SW 1271 (cell line): Measurements from ENCODE around the gene NUAK1.

Source experiments
- DNase-seq, 2 experiments: peaks; one replicate each; lab custom pipeline; 2025; lab: John Stamatoyannopoulos, UW

Gene NUAK1

GRCh38 chr12:106130474-106131113 lies 8.2 kb downstream of the NUAK1 start:
- no peak for DNase-seq

GRCh38 chr12:106128585-106129328 lies 10.0 kb downstream of the NUAK1 start:
- no peak for DNase-seq

GRCh38 chr12:106127338-106128126 lies 11.2 kb downstream of the NUAK1 start:
- DNase-seq, result no peak

GRCh38 chr12:106126441-106127337 lies 12.1 kb downstream of the NUAK1 start:
- no peak for DNase-seq

GRCh38 chr12:106125351-106126095 lies 13.2 kb downstream of the NUAK1 start:
- no peak for DNase-seq

- no peak for DNase-seq
Observed at GRCh38 chr12:106123551-106124081, 15.1 kb downstream of the NUAK1 start.

- DNase-seq, result no peak
Observed at GRCh38 chr12:106123110-106123509, 15.6 kb downstream of the NUAK1 start.

GRCh38 chr12:106122004-106122403 lies 16.8 kb downstream of the NUAK1 start:
- no peak for DNase-seq

- DNase-seq, result no peak
Observed at GRCh38 chr12:106120519-106121105, 18.1 kb downstream of the NUAK1 start.

GRCh38 chr12:106119301-106119700 lies 19.5 kb downstream of the NUAK1 start:
- DNase-seq, result no peak

GRCh38 chr12:106118381-106119130 lies 20.2 kb downstream of the NUAK1 start:
- DNase-seq, result no peak

- no peak for DNase-seq
Observed at GRCh38 chr12:106115440-106115839, 23.3 kb downstream of the NUAK1 start.

- no peak for DNase-seq
Observed at GRCh38 chr12:106114447-106115068, 24.2 kb downstream of the NUAK1 start.

GRCh38 chr12:106113824-106114446 lies 24.8 kb downstream of the NUAK1 start:
- DNase-seq, result no peak

- DNase-seq, result no peak
Observed at GRCh38 chr12:106113446-106113823, 25.3 kb downstream of the NUAK1 start.

GRCh38 chr12:106113042-106113441 lies 25.7 kb downstream of the NUAK1 start:
- DNase-seq, result no peak

GRCh38 chr12:106112145-106112821 lies 26.5 kb downstream of the NUAK1 start:
- no peak for DNase-seq

GRCh38 chr12:106110626-106111300 lies 28.0 kb downstream of the NUAK1 start:
- DNase-seq, result no peak
